HTR-8/SVneo (cell line): ENCODE data around the gene AP2B1.
A peak's percentile ranks its signal among the peaks of the same experiment; 100 is the strongest.

ENCODE experiments used
- DNase-seq: peaks from one replicate; pipeline ENCODE4 v3.0.0; 2011; ENCODE audit warnings: low spot score, mixed read lengths; ENCODE audit not compliant: insufficient read length
- FAIRE-seq: peaks from 2 replicates; lab custom pipeline; 2011; peaks lifted over from hg19 to GRCh38; lab: Jason Lieb, UNC

Gene AP2B1

GRCh38 chr17:35725802-35726126 lies 138.6 kb downstream of the AP2B1 start:
- no peak for DNase-seq
- no peak for FAIRE-seq

GRCh38 chr17:35726127-35726952 lies 139.2 kb downstream of the AP2B1 start:
- DNase-seq (peak; percentile 86), FAIRE-seq (no peak)

GRCh38 chr17:35726953-35727460 lies 139.9 kb downstream of the AP2B1 start:
- FAIRE-seq (no peak), DNase-seq (no peak)

GRCh38 chr17:35727635-35728034 lies 140.5 kb downstream of the AP2B1 start:
- no peak for DNase-seq
- no peak for FAIRE-seq

- no peak for FAIRE-seq
- no peak for DNase-seq
Observed at GRCh38 chr17:35728551-35728950, 141.4 kb downstream of the AP2B1 start.

- FAIRE-seq (no peak), DNase-seq (no peak)
Observed at GRCh38 chr17:35729405-35729833, 142.3 kb downstream of the AP2B1 start.

GRCh38 chr17:35730400-35731005 lies 143.4 kb downstream of the AP2B1 start:
- DNase-seq (no peak), FAIRE-seq (no peak)

GRCh38 chr17:35731239-35731916 lies 144.3 kb downstream of the AP2B1 start, which contains the start of gene RASL10B:
Gene RASL10B, plus strand, starts transcription at chr17:35731639. Its CDS starts 3,546 bp downstream, at chr17:35735185.
- DNase-seq (peak; percentile 82), FAIRE-seq (no peak)

- FAIRE-seq (no peak), DNase-seq (no peak)
Observed at GRCh38 chr17:35731917-35732805, 145.0 kb downstream of the AP2B1 start.

- no peak for FAIRE-seq
Observed at GRCh38 chr17:35732806-35733136, 145.6 kb downstream of the AP2B1 start.

GRCh38 chr17:35733366-35733765 lies 146.2 kb downstream of the AP2B1 start:
- FAIRE-seq (no peak), DNase-seq (no peak)

More at GRCh38 chr17:35732806-35733136, 145.6 kb downstream of the AP2B1 start:
- no peak for DNase-seq

GRCh38 chr17:35734396-35734795 lies 147.3 kb downstream of the AP2B1 start:
- no peak for DNase-seq
- FAIRE-seq: no peak

GRCh38 chr17:35735036-35735805 lies 148.1 kb downstream of the AP2B1 start:
- FAIRE-seq (no peak), DNase-seq (no peak)

- no peak for FAIRE-seq
- no peak for DNase-seq
Observed at GRCh38 chr17:35736236-35736635, 149.1 kb downstream of the AP2B1 start.

- FAIRE-seq: no peak
- DNase-seq: no peak
Observed at GRCh38 chr17:35738519-35739133, 151.5 kb downstream of the AP2B1 start.

GRCh38 chr17:35740216-35740615 lies 153.1 kb downstream of the AP2B1 start:
- FAIRE-seq: no peak
- no peak for DNase-seq

- no peak for FAIRE-seq
- DNase-seq: no peak
Observed at GRCh38 chr17:35740997-35741931, 154.1 kb downstream of the AP2B1 start.

GRCh38 chr17:35742496-35742895 lies 155.4 kb downstream of the AP2B1 start:
- FAIRE-seq: no peak
- DNase-seq: no peak
